HG03095 (cell line): ENCODE measurements around the gene FAIM.
"Not testable (repeated sequence)": the region's sequence is repeated elsewhere in the genome, so short reads cannot be mapped to it uniquely, and the experiment has no call there.

Source experiments
- ATAC-seq: cut with Tn5 transposase; IDR thresholded peaks from one replicate; pipeline ENCODE4 v1.9.1; 2021; ENCODE audit warnings: moderate library complexity; ENCODE audit not compliant: unreplicated experiment

The FAIM gene

DNA sequence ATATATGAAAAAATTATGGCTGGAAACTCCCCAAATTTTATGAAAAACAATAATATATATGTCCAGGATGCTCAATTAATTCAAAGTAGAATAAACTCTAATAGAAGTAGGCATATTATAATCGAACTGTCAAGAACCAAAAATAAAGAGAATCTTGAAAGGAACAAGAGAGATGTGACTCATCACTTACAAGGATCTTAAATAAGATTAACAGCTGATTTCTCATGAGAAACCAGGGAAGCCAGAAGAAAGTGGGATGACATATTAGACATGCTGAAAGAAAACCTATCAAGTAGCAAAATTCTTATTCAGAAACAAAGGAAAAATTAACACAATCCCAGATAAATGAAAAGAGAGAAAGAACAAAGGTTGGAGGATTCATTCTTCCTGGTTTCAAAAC, 66.8 kb downstream of the FAIM start:
- ATAC-seq = no peak

DNA sequence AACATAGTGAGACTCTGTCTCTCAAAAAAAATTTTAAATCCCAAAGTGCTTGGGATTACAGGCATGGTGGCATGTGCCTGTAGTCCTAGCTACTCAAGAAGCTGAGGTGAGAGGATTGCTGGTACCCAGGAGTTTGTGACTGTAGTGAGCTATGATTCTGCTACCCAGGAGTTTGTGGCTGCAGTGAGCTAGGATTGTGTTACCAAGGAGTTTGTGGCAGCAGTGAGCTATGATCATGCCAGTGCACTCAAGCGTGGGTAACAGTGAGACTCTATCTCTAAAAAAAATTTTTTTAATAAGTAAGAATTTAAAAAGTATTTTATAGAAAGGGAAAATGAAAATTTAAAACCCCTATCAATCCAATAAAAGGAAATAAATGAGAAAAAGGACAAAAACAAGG, 69.5 kb downstream of the FAIM start:
- no peak for ATAC-seq

DNA sequence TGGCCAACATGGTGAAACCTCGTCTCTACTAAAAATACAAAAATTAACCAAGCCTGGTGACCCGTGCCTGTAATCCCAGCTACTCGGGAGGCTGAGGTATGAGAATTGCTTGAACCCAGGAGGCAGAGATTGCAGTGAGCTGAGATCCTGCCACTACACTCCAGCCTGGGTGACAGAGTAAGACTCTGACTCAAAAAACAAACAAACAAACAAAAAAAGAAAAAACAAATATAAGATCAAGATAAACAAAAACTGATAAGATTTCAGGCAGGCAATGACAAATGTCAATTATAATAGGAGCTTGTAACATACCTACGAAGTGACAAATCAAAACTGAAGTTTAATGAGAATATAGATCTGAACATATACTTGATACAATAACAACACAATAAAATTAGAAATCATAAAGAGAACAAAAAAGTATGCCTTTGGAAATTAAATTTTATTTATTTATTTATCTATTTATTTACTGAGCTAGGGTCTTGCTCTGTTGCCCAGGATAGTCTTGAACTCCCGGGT, 70.4 kb downstream of the FAIM start:
- ATAC-seq = no peak

DNA sequence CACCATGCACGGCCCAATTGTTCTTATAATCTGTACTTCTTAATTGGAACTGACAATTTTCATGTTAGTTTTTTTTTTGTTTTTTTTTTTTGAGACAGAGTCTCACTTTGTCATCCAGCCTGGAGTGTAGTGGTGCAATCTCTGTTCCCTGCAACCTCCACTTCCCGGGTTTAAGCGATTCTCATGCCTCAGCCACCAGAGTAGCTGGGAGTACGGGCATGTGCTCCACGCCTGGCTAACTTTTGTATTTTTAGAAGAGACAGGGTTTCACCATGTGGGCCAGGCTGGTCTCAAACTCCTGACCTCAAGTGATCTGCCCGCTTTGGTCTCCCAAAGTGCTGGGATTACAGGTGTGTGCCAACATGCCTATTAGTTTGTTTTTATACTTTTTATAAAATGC, 72.4 kb downstream of the FAIM start:
- not testable (repeated sequence) for ATAC-seq

DNA sequence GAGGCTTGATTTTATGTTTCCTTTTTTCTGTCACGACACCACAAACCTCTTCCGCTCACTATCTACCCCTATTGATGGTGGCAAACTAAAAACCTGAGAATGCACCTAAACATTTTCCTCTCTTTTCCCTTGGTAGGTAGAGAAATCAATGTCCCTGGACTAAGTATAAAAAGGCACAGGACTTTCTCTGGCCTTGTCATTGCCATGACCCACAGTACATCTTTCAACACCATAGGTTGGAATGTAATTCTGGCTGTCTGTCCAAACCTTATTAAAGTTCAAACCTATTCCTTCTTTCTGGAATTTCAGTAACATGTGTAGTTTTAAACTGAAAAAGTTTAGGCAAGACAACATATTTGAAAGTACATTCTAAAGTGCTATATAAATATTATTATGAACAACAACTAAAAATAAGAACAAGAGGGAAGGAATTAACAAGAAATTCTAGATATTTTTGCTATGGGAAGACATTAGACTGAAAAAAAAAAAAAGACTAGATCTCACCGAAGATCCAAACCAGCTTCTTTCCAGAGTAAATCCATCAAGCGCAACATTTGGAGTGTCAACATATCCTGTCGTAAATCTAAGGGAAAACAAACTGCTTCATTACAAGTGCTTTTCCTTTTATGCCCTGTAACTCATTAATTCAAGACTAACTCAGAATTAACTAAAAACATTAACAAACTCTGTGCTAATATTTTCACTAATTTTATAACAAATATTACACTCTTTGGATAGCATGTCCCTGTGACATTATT, 73.1 kb downstream of the FAIM start:
- no peak for ATAC-seq

DNA sequence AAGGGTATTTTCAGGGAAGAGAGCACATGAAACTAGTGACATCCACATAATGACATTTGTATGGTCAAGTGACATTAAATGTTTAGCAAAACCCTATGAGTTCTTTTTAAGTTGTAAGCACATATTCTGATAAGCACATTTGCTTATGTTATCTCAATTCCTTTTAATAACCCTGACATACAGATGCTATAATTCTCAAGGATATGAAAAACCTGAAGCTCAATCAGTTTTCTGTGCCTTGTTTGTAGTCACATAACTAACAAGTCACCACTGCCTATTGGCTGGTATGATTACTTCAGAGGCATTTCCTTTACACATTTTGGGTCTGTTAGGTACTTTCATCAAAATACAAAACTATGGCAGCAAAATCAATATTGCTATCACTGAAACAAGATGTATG, 74.1 kb downstream of the FAIM start:
- ATAC-seq = no peak
